ENCODE data around the gene EDEM3. TPM values are rescaled to one million over a fixed set of nuclear protein-coding genes. Genes with fewer than 3 reads are reported as not detected.

EDEM3 gene
- total RNA-seq, 1 donor from 2014 or later, result 24.2 TPM

- H3K4me1 Mint-ChIP-seq (ENCODE audit: unreplicated experiment), result peaks cover 7% of the 10 kb centered on the region
- no peak for TF ChIP-seq CTCF (IDR thresholded peaks at IDR 0.05; ENCODE audit: unreplicated experiment)
- peaks cover 2% of the 10 kb centered on the region for H3K27me3 Mint-ChIP-seq (ENCODE audit: unreplicated experiment)
- no peaks in the 10 kb centered on the region for H3K9me3 Mint-ChIP-seq (ENCODE audit: unreplicated experiment)
- H3K36me3 Mint-ChIP-seq (ENCODE audit: low read depth, unreplicated experiment), result no peaks in the 10 kb centered on the region
- H3K27ac Mint-ChIP-seq (ENCODE audit: unreplicated experiment), result no peak overlapping the region
- no peak for DNase-seq (ENCODE audit: low spot score)
- H3K4me3 Mint-ChIP-seq (ENCODE audit: unreplicated experiment), result no peak overlapping the region
Measured at GRCh38 chr1:184801503-184801902, 46.8 kb upstream of the EDEM3 start.

- no peak overlapping the region for H3K4me3 Mint-ChIP-seq (ENCODE audit: unreplicated experiment)
- no peak for DNase-seq (ENCODE audit: low spot score)
- no peak overlapping the region for H3K27ac Mint-ChIP-seq (ENCODE audit: unreplicated experiment)
- H3K27me3 Mint-ChIP-seq (ENCODE audit: unreplicated experiment), result peaks cover 2% of the 10 kb centered on the region
- peaks cover 2% of the 10 kb centered on the region for H3K36me3 Mint-ChIP-seq (ENCODE audit: low read depth, unreplicated experiment)
- TF ChIP-seq CTCF (IDR thresholded peaks at IDR 0.05; ENCODE audit: unreplicated experiment), result no peak
- no peaks in the 10 kb centered on the region for H3K9me3 Mint-ChIP-seq (ENCODE audit: unreplicated experiment)
- peaks cover 7% of the 10 kb centered on the region for H3K4me1 Mint-ChIP-seq (ENCODE audit: unreplicated experiment)
Measured at GRCh38 chr1:184800876-184801275, 46.2 kb upstream of the EDEM3 start.

GRCh38 chr1:184793967-184794366 is 39.3 kb upstream of the EDEM3 start:
- no peak for TF ChIP-seq CTCF (IDR thresholded peaks at IDR 0.05; ENCODE audit: unreplicated experiment)
- H3K27ac Mint-ChIP-seq (ENCODE audit: unreplicated experiment), result no peak overlapping the region
- H3K27me3 Mint-ChIP-seq (ENCODE audit: unreplicated experiment), result peaks cover 5% of the 10 kb centered on the region
- H3K4me3 Mint-ChIP-seq (ENCODE audit: unreplicated experiment), result no peak overlapping the region
- peaks cover 14% of the 10 kb centered on the region for H3K4me1 Mint-ChIP-seq (ENCODE audit: unreplicated experiment)
- DNase-seq (ENCODE audit: low spot score), result no peak
- no peaks in the 10 kb centered on the region for H3K9me3 Mint-ChIP-seq (ENCODE audit: unreplicated experiment)
- H3K36me3 Mint-ChIP-seq (ENCODE audit: low read depth, unreplicated experiment), result peaks cover 5% of the 10 kb centered on the region

GRCh38 chr1:184792450-184792969 is 37.9 kb upstream of the EDEM3 start:
- no peak for TF ChIP-seq CTCF (IDR thresholded peaks at IDR 0.05; ENCODE audit: unreplicated experiment)
- DNase-seq (ENCODE audit: low spot score), result no peak
- H3K36me3 Mint-ChIP-seq (ENCODE audit: low read depth, unreplicated experiment), result peaks cover 5% of the 10 kb centered on the region
- peaks cover 8% of the 10 kb centered on the region for H3K4me1 Mint-ChIP-seq (ENCODE audit: unreplicated experiment)
- H3K4me3 Mint-ChIP-seq (ENCODE audit: unreplicated experiment), result no peak overlapping the region
- H3K9me3 Mint-ChIP-seq (ENCODE audit: unreplicated experiment), result no peaks in the 10 kb centered on the region
- peaks cover 5% of the 10 kb centered on the region for H3K27me3 Mint-ChIP-seq (ENCODE audit: unreplicated experiment)
- H3K27ac Mint-ChIP-seq (ENCODE audit: unreplicated experiment), result no peak overlapping the region

- H3K36me3 Mint-ChIP-seq (ENCODE audit: low read depth, unreplicated experiment), result peaks cover 5% of the 10 kb centered on the region
- no peaks in the 10 kb centered on the region for H3K9me3 Mint-ChIP-seq (ENCODE audit: unreplicated experiment)
- peaks cover 5% of the 10 kb centered on the region for H3K27me3 Mint-ChIP-seq (ENCODE audit: unreplicated experiment)
- no peak overlapping the region for H3K27ac Mint-ChIP-seq (ENCODE audit: unreplicated experiment)
- H3K4me1 Mint-ChIP-seq (ENCODE audit: unreplicated experiment), result peaks cover 7% of the 10 kb centered on the region
- H3K4me3 Mint-ChIP-seq (ENCODE audit: unreplicated experiment), result no peak overlapping the region
- TF ChIP-seq CTCF (IDR thresholded peaks at IDR 0.05; ENCODE audit: unreplicated experiment), result no peak
- DNase-seq (ENCODE audit: low spot score), result no peak
Measured at GRCh38 chr1:184791550-184791900, 36.9 kb upstream of the EDEM3 start.

Measured in endothelial cell (in vitro differentiated cells).